GM19023 (cell line): ENCODE measurements around the gene STRC.
"Not testable (repeated sequence)": the region's sequence is repeated elsewhere in the genome, so short reads cannot be mapped to it uniquely, and the experiment has no call there.

Experiments used
- ATAC-seq: cut with Tn5 transposase; IDR thresholded peaks from one replicate; pipeline ENCODE4 v1.9.1; 2021; ENCODE audit warnings: mild to moderate bottlenecking, moderate library complexity; ENCODE audit not compliant: unreplicated experiment

STRC gene

GRCh38 chr15:43566615-43567014 lies 52.0 kb downstream of the STRC start:
- not testable (repeated sequence) for ATAC-seq

GRCh38 chr15:43563793-43564192 lies 54.8 kb downstream of the STRC start:
- ATAC-seq, result not testable (repeated sequence)

GRCh38 chr15:43562753-43563152 lies 55.8 kb downstream of the STRC start:
- ATAC-seq, result not testable (repeated sequence)

- ATAC-seq, result no peak
Measured at GRCh38 chr15:43552986-43553385, 65.6 kb downstream of the STRC start.

- no peak for ATAC-seq
Measured at GRCh38 chr15:43552256-43552655, 66.3 kb downstream of the STRC start.

- ATAC-seq, result no peak
Measured at GRCh38 chr15:43550527-43551363, 67.9 kb downstream of the STRC start.
